ENCODE measurements around the gene PTPN20. TPM values are rescaled to one million over a fixed set of nuclear protein-coding genes. Genes with fewer than 3 reads are reported as not detected.
A peak's percentile ranks its signal among the peaks of the same experiment; 100 is the strongest.

The PTPN20 gene
- total RNA-seq, 3 donors from 2014 or later (not counting 1 experiment from before 2014, with no cell fraction given): 0.78 to 1.6 TPM; not detected in 1

DNA sequence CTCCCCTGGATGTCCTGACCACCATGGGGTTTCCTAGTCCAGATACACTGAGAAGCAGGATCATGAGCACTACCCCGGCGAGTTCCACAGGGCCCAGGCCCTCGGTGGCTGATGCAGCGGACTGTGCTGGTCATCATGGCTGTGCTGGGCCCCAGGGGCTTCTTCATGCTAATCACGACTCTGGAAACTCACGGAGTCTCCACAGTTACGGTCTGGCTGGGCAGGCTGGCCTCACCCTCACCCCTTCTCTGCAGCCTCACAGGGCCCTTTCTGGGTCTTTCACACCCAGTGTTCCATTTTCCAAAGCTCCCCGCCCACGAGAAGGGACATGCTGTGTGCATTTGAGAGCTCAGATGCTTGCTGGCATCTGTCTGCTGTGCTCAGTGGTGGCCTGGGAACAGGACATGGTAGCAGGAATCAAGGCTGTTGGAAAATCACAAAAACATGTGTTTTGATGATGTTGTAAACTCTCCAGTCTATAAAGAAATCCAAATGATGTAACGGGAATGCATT, 119.0 kb downstream of the PTPN20 start:
- TF ChIP-seq, protein P1, sequence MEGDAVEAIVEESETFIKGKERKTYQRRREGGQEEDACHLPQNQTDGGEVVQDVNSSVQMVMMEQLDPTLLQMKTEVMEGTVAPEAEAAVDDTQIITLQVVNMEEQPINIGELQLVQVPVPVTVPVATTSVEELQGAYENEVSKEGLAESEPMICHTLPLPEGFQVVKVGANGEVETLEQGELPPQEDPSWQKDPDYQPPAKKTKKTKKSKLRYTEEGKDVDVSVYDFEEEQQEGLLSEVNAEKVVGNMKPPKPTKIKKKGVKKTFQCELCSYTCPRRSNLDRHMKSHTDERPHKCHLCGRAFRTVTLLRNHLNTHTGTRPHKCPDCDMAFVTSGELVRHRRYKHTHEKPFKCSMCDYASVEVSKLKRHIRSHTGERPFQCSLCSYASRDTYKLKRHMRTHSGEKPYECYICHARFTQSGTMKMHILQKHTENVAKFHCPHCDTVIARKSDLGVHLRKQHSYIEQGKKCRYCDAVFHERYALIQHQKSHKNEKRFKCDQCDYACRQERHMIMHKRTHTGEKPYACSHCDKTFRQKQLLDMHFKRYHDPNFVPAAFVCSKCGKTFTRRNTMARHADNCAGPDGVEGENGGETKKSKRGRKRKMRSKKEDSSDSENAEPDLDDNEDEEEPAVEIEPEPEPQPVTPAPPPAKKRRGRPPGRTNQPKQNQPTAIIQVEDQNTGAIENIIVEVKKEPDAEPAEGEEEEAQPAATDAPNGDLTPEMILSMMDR (IDR thresholded peaks at IDR 0.05): no peak
- intact Hi-C loops (cut with micrococcal nuclease): no loop called here
- Mint-ChIP-seq H3K36me3 (no peaks in the 10 kb centered on the region), H3K4me1 (no peaks in the 10 kb centered on the region), H3K9me3 (no peaks in the 10 kb centered on the region), H3K27me3 (ENCODE audit: low read depth in 2 of 2) (no peaks in the 10 kb centered on the region), H3K4me3 (no peak overlapping the region), H3K27ac (no peak overlapping the region)
- Histone ChIP-seq H3K27ac (ENCODE audit: low read length) (no peak overlapping the region), H3K27me3 (ENCODE audit: control insufficient read depth, insufficient read depth, low read length) (no peaks in the 10 kb centered on the region), H3K36me3 (ENCODE audit: control insufficient read depth, insufficient read depth, low read length) (no peaks in the 10 kb centered on the region), H3K4me3 (ENCODE audit: low read length) (no peak overlapping the region), H3K4me1 (ENCODE audit: control insufficient read depth, insufficient read depth, low read length) (no peaks in the 10 kb centered on the region), H3K9me3 (ENCODE audit: control insufficient read depth, insufficient read depth, low read length) (no peaks in the 10 kb centered on the region)
- no peak for ATAC-seq
- 87% methylated on average over 10 of the region's 10 CpGs for WGBS (ENCODE audit: insufficient coverage)
- no peak for DNase-seq

GRCh38 chr10:47031211-47031900, 120.1 kb downstream of the PTPN20 start:
- H3K27me3 ChIP-seq (ENCODE audit: control insufficient read depth, insufficient read depth, low read length): no peaks in the 10 kb centered on the region
- no peaks in the 10 kb centered on the region for H3K4me1 ChIP-seq (ENCODE audit: control insufficient read depth, insufficient read depth, low read length)
- Mint-ChIP-seq H3K27me3 (ENCODE audit: low read depth in 2 of 2) (no peaks in the 10 kb centered on the region), H3K9me3 (no peaks in the 10 kb centered on the region), H3K27ac (no peak overlapping the region), H3K36me3 (no peaks in the 10 kb centered on the region), H3K4me1 (no peaks in the 10 kb centered on the region), H3K4me3 (no peak overlapping the region)
- 89% methylated on average over 7 of the region's 7 CpGs for WGBS (ENCODE audit: insufficient coverage)
- H3K36me3 ChIP-seq (ENCODE audit: control insufficient read depth, insufficient read depth, low read length): no peaks in the 10 kb centered on the region
- H3K9me3 ChIP-seq (ENCODE audit: control insufficient read depth, insufficient read depth, low read length): no peaks in the 10 kb centered on the region
- TF ChIP-seq, protein P1 (IDR thresholded peaks at IDR 0.05): no peak
- no peak overlapping the region for H3K4me3 ChIP-seq (ENCODE audit: low read length)
- DNase-seq: peak in 1 of 2 donors; percentile 10
- intact Hi-C loops (cut with micrococcal nuclease): no loop called here
- H3K27ac ChIP-seq (ENCODE audit: low read length): no peak overlapping the region
- ATAC-seq: no peak

GRCh38 chr10:47031901-47032465, 120.8 kb downstream of the PTPN20 start:
- Histone ChIP-seq H3K9me3 (ENCODE audit: control insufficient read depth, insufficient read depth, low read length) (no peaks in the 10 kb centered on the region), H3K27ac (ENCODE audit: low read length) (no peak overlapping the region), H3K36me3 (ENCODE audit: control insufficient read depth, insufficient read depth, low read length) (no peaks in the 10 kb centered on the region), H3K27me3 (ENCODE audit: control insufficient read depth, insufficient read depth, low read length) (no peaks in the 10 kb centered on the region), H3K4me1 (ENCODE audit: control insufficient read depth, insufficient read depth, low read length) (no peaks in the 10 kb centered on the region), H3K4me3 (ENCODE audit: low read length) (no peak overlapping the region)
- intact Hi-C loops (cut with micrococcal nuclease): no loop called here
- TF ChIP-seq, protein P1 (IDR thresholded peaks at IDR 0.05): no peak
- H3K36me3 Mint-ChIP-seq: no peaks in the 10 kb centered on the region
- H3K9me3 Mint-ChIP-seq: no peaks in the 10 kb centered on the region
- no peaks in the 10 kb centered on the region for H3K4me1 Mint-ChIP-seq
- H3K27me3 Mint-ChIP-seq (ENCODE audit: low read depth in 2 of 2): no peaks in the 10 kb centered on the region
- ATAC-seq: no peak
- no peak overlapping the region for H3K27ac Mint-ChIP-seq
- no peak for DNase-seq
- WGBS (ENCODE audit: insufficient coverage): 83% methylated on average over 7 of the region's 7 CpGs
- no peak overlapping the region for H3K4me3 Mint-ChIP-seq
